Natural killer cell (primary cell): Measurements from ENCODE around the gene KIF19. TPM values are rescaled to one million over a fixed set of nuclear protein-coding genes. Genes with fewer than 3 reads are reported as not detected.

ENCODE experiments used
- ATAC-seq, 3 donors: fragments of 150-1000 bp in 2 of 3; fragments of 200-7000 bp in 1 of 3; cut with Tn5 transposase; 1 replicate in 1 of 3; 2 replicates in 2 of 3; pipeline ENCODE4 v1.10.0; 2021; ENCODE audit warnings: mild to moderate bottlenecking in 2 of 3, moderate library complexity in 2 of 3
- DNase-seq, 2 donors: peaks; one replicate each; pipeline versions ENCODE4 v3.0.0 to v3.0.0-alpha.2; 2013 to 2021; ENCODE audit warnings: mixed read lengths in 1 of 2
- H3K27ac ChIP-seq: one replicate; pipeline ENCODE4 v1.5.1; 2013; ENCODE audit warnings: mild to moderate bottlenecking, low read length
- H3K27me3 ChIP-seq: one replicate; pipeline ENCODE4 v1.6.1; 2013; ENCODE audit warnings: low read length; ENCODE audit not compliant: control insufficient read depth, insufficient read depth
- H3K36me3 ChIP-seq: one replicate; pipeline ENCODE4 v1.6.1; 2013; ENCODE audit warnings: low read length; ENCODE audit not compliant: control insufficient read depth, insufficient read depth
- H3K4me1 ChIP-seq: one replicate; pipeline ENCODE4 v1.6.1; 2013; ENCODE audit warnings: low read length; ENCODE audit not compliant: control insufficient read depth, insufficient read depth
- H3K4me3 ChIP-seq: one replicate; pipeline ENCODE4 v1.5.1; 2013; ENCODE audit warnings: low read length
- H3K9me3 ChIP-seq: one replicate; pipeline ENCODE4 v1.6.1; 2013; ENCODE audit warnings: low read length; ENCODE audit not compliant: control insufficient read depth, insufficient read depth
- H3K27ac Mint-ChIP-seq, 2 donors: one replicate each; pipeline ENCODE4 v1.8.0; 2022; ENCODE audit warnings: mild to moderate bottlenecking in 2 of 2, mixed read lengths in 2 of 2, moderate library complexity in 1 of 2
- H3K27me3 Mint-ChIP-seq, 2 donors: one replicate each; pipeline ENCODE4 v1.8.0; 2022; ENCODE audit warnings: low read depth in 2 of 2, mixed read lengths in 2 of 2
- H3K36me3 Mint-ChIP-seq: one replicate; pipeline ENCODE4 v1.8.0; 2022; ENCODE audit warnings: mixed read lengths
- H3K4me1 Mint-ChIP-seq, 2 donors: one replicate each; pipeline ENCODE4 v1.8.0; 2022; ENCODE audit warnings: mixed read lengths in 2 of 2
- H3K4me3 Mint-ChIP-seq: one replicate; pipeline ENCODE4 v1.8.0; 2022; ENCODE audit warnings: mild to moderate bottlenecking, moderate library complexity, mixed read lengths
- H3K9me3 Mint-ChIP-seq, 2 donors: one replicate each; pipeline ENCODE4 v1.8.0; 2022; ENCODE audit warnings: mixed read lengths in 2 of 2
- WGBS: methylation state at CpG from one replicate; pipeline ENCODE4 v1.1.7; 2013; ENCODE audit warnings: missing lambda C conversion rate; ENCODE audit not compliant: insufficient coverage; 5-methylcytosine and 5-hydroxymethylcytosine counted together
- intact Hi-C: fragments of 100-400 bp; cut with micrococcal nuclease; formaldehyde crosslinking; loops from one replicate; pipeline ENCODE4 v1.14.2; 2022
- total RNA-seq, 4 donors: library from RNA; stranded (reverse); fragments of 120-200 nt in 1 of 4; gene quantifications; one replicate each; pipeline versions ENCODE4 v1.2.3 to v1.2.4, GENCODE V29; 2013 to 2022
- TF ChIP-seq, protein P1 (sequence below): fragments of 200-600 bp; IDR thresholded peaks from one replicate; pipeline ENCODE4 v1.8.0; 2022; ENCODE audit warnings: antibody characterized with exemption

KIF19 gene
- total RNA-seq, 3 donors from 2014 or later (not counting 1 experiment from before 2014, with no cell fraction given) = 1.7 to 7.1 (median 6.1) TPM

GRCh38 chr17:74340470-74341023 lies 14.5 kb downstream of the KIF19 start:
- no peak overlapping the region for H3K27ac Mint-ChIP-seq

DNA sequence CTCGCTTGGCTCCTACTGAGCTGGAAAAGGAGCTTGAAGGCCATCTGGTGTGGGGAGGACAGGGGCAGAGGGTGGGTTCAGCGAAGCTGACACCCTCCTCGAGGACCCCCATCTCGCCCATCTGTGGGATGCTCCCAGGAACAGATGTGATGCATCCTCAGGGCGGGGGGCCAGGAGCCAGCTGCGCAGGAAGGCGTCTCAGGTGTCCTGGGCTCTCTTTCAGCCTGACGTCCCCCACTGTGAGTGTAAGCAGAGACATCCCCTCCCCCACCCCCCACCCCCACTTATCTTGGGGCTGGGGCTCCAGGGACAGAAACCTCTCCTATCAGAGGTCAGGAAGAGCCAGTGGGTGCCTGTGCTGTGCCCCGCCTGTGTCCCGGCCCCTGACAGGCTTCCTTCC lies 16.2 kb downstream of the KIF19 start:
- Histone ChIP-seq H3K4me3 (no peak overlapping the region), H3K36me3 (no peaks in the 10 kb centered on the region), H3K9me3 (no peaks in the 10 kb centered on the region), H3K27me3 (no peaks in the 10 kb centered on the region), H3K4me1 (no peaks in the 10 kb centered on the region), H3K27ac (no peak overlapping the region)
- Mint-ChIP-seq H3K36me3 (no peaks in the 10 kb centered on the region), H3K4me3 (no peak overlapping the region), H3K27ac (no peak overlapping the region), H3K9me3 (no peaks in the 10 kb centered on the region), H3K4me1 (no peaks in the 10 kb centered on the region), H3K27me3 (peaks cover 0 to 4% of the 10 kb centered on the region in 2 donors)
- DNase-seq (no peak), ATAC-seq (no peak)
- WGBS = 86% methylated on average over 10 of the region's 10 CpGs
- intact Hi-C loops = no loop called here
- TF ChIP-seq, protein P1, sequence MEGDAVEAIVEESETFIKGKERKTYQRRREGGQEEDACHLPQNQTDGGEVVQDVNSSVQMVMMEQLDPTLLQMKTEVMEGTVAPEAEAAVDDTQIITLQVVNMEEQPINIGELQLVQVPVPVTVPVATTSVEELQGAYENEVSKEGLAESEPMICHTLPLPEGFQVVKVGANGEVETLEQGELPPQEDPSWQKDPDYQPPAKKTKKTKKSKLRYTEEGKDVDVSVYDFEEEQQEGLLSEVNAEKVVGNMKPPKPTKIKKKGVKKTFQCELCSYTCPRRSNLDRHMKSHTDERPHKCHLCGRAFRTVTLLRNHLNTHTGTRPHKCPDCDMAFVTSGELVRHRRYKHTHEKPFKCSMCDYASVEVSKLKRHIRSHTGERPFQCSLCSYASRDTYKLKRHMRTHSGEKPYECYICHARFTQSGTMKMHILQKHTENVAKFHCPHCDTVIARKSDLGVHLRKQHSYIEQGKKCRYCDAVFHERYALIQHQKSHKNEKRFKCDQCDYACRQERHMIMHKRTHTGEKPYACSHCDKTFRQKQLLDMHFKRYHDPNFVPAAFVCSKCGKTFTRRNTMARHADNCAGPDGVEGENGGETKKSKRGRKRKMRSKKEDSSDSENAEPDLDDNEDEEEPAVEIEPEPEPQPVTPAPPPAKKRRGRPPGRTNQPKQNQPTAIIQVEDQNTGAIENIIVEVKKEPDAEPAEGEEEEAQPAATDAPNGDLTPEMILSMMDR = no peak

More at GRCh38 chr17:74340470-74341023, 14.5 kb downstream of the KIF19 start:
- no peaks in the 10 kb centered on the region for H3K4me1 Mint-ChIP-seq
- TF ChIP-seq, protein P1 = no peak
- H3K36me3 ChIP-seq = no peaks in the 10 kb centered on the region
- no peaks in the 10 kb centered on the region for H3K27me3 ChIP-seq
- ATAC-seq (no peak), DNase-seq (no peak)
- H3K9me3 Mint-ChIP-seq = no peaks in the 10 kb centered on the region
- intact Hi-C loops = no loop called here
- WGBS = 66% methylated on average over 13 of the region's 13 CpGs
- H3K27ac ChIP-seq = no peak overlapping the region
- H3K9me3 ChIP-seq = no peaks in the 10 kb centered on the region
- no peaks in the 10 kb centered on the region for H3K36me3 Mint-ChIP-seq
- peaks cover 0 to 4% of the 10 kb centered on the region in 2 donors for H3K27me3 Mint-ChIP-seq
- H3K4me3 Mint-ChIP-seq = no peak overlapping the region
- H3K4me1 ChIP-seq = no peaks in the 10 kb centered on the region
- no peak overlapping the region for H3K4me3 ChIP-seq

- TF ChIP-seq, protein P1 = no peak
- Mint-ChIP-seq H3K27ac (no peak overlapping the region), H3K36me3 (no peaks in the 10 kb centered on the region), H3K9me3 (no peaks in the 10 kb centered on the region), H3K27me3 (no peaks in the 10 kb centered on the region), H3K4me3 (no peak overlapping the region), H3K4me1 (no peaks in the 10 kb centered on the region)
- Histone ChIP-seq H3K36me3 (no peaks in the 10 kb centered on the region), H3K27me3 (no peaks in the 10 kb centered on the region), H3K4me3 (no peak overlapping the region), H3K27ac (no peak overlapping the region), H3K4me1 (no peaks in the 10 kb centered on the region), H3K9me3 (no peaks in the 10 kb centered on the region)
- no peak for ATAC-seq
- no peak for DNase-seq
- 88% methylated on average over 6 of the region's 8 CpGs for WGBS
- intact Hi-C loops = no loop called here
Observed at GRCh38 chr17:74343121-74343520, 17.1 kb downstream of the KIF19 start.
